Retina (tissue), 1 donor: ENCODE measurements around the gene ATE1.
"Not testable (repeated sequence)": the region's sequence is repeated elsewhere in the genome, so short reads cannot be mapped to it uniquely, and the experiment has no call there.

Experiments used
- DNase-seq: peaks from one replicate; pipeline ENCODE4 v3.0.0-alpha.2; 2016

ATE1 gene

DNA sequence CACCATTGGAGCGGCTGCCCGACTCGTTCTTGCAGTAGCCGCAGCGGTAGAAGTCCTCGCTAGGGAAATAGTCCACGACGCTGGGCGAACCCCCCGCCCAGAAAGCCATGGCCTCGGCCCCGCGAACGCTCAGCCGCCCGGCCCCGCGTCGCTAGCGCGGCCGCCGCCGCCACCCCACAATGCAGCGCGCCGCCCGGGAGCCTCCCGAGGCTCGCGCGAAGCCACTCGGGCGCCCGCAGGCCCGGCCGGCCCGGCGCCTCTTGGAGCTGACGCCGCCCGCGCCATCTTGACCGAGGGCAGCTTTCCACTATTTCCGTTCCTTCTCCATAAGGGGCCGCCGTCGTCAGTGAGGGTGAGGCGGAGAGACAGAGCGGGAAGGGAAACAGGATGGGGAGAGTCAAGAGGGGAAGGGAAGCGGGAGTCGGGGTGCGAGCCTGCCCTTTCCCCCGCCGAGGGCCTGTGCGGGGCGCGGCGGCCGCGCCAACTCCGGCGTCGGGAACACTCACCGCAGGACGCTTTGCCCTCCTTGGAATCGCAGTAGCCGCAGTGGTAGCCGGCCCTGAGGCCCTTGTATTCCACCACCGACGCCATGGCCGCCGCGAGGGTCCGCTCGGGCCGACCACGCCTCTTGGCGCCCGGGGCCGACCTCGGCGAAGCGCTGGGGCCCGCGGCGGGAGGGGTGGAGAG, at the start of gene ATE1:
ATE1 (minus strand) TSS at position 191 of the 687 bp plus-strand sequence; CDS start at position 109, 82 bp downstream.
- DNase-seq: peak; percentile 97

GRCh38 chr10:121976607-121977006, 48.8 kb upstream of the ATE1 start:
- DNase-seq: no peak

GRCh38 chr10:121975295-121976086, 47.7 kb upstream of the ATE1 start:
- no peak for DNase-seq

DNA sequence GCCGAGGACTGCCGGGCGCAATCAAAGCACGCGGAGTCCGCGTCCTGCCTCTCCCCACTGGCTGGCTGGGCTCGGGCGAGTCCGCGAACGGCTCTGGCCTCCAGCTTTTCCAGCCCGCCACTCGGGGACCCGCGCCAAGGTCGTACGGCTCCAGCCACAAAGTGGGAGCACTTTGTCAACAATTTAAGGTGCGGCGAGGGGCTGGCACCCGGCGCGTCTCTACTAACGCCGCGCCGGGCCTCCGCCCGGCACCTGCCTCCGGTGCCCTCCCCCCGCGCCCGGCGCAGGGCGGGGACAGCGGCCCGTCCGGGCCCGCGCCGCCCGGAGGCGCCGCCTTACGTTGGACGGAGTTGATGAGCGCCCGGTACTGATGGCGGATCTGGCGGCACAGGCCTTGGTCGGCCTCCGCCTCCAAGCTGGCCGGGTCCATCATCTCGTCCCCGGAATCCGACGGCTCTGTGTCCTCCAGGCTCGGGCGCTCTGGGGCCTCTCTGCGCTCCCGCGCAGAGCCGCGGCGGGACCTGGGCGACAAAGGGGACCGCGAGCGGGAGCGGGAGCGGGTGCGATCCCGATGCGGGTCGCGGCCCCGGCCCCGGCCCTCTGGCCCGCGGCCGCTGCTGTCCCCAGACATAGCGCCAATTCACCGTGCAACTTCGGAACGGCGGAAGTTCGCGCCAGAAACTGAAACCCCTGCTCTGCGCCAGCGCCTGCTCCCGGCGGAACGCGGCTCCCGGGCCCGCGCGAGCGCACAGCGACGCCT, 46.9 kb upstream of the ATE1 start, which contains the start of gene NSMCE4A:
NSMCE4A (minus strand) TSS at position 683 of the 760 bp plus-strand sequence; CDS start at position 631, 52 bp downstream.
- peak; percentile 92 for DNase-seq

- no peak for DNase-seq
These were observed 46.2 kb upstream of the ATE1 start for GRCh38 chr10:121974019-121974534.

GRCh38 chr10:121969086-121969485, 41.3 kb upstream of the ATE1 start:
- DNase-seq: not testable (repeated sequence)

GRCh38 chr10:121965996-121966395, 38.2 kb upstream of the ATE1 start:
- no peak for DNase-seq

DNA sequence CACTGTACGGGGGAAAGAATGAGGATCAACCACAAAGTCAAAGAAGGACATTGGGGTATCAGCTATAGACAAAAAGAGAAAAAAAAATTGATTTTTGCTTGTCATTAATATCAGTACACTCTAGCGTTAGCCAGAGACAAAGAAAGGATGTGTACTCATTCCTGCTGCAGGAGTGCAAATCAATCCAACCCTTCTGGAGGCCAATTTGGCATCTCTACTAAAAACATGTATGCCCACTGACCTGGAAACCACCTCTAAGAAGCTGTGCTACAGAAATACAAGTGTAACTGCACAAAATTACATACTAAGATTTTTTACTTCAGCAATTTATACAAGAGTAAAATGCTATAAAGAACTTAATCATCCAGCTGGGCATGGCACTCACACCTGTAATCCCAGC, 33.6 kb upstream of the ATE1 start:
- peak; percentile 26 for DNase-seq

GRCh38 chr10:121959671-121960070, 31.8 kb upstream of the ATE1 start:
- no peak for DNase-seq

DNA sequence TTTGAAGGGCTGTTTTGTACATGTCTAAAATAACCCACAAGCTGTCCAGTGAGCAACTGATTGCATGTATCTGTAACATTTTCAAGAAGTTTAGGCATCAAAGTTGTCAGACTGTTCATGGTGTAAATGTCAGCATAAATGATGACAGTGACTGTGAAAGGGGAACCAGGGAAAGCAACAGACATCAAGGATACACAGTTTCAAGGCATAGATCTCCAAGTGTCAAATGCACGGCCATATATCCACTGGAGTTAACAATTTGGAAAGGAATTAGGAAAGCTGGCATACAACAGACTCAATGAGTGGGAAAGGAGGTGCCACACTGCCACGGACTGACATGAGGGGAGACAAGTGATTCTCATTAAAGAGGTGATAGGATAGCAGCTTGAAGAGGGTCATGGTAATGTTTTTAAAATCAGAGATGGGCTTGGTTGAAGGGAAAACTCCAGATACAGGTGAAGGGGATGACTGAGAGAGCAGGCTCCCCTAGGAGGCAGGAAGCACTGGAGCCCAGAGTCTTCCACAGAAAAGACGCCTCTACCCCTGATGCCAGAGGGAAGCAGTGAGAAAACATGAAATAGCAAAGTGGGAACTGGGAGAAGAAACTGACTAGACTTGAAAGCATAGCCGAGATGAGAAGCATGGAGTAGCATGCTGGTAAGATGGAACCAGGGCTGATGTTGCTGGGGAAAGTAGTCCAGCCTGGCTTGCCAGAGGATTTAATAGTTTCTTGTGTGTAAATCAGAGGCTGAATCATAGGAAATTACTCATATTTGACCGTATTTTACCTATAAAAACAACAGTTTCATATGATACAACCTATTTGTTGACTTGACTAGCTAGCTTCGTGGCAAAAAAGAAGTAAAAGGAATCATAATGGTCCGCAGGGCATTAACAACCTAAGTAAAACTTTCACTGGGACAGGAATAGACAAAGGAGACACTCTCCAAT, 28.6 kb upstream of the ATE1 start:
- no peak for DNase-seq

DNA sequence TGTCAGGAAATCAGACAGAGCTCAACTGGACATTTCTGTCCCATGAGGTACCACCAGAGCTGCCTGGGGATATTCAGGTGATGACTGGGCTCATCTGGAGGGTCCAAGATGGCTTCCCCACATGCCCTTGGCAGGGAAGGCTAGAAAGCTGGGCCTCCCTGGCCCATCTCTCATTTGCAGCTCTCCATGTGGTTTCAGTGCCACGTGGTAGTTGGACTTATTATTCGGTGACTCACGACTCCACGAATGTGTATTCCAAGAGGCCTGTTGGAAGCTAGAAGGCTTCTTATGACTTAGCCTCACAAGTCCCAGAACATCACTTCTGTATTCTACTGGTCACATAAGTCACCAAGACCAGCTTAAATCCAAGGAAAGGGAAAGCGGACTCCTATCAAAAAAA, 24.4 kb upstream of the ATE1 start:
- DNase-seq: no peak

GRCh38 chr10:121949451-121949850, 21.6 kb upstream of the ATE1 start:
- DNase-seq: peak; percentile 44

GRCh38 chr10:121949049-121949448, 21.2 kb upstream of the ATE1 start:
- no peak for DNase-seq

DNA sequence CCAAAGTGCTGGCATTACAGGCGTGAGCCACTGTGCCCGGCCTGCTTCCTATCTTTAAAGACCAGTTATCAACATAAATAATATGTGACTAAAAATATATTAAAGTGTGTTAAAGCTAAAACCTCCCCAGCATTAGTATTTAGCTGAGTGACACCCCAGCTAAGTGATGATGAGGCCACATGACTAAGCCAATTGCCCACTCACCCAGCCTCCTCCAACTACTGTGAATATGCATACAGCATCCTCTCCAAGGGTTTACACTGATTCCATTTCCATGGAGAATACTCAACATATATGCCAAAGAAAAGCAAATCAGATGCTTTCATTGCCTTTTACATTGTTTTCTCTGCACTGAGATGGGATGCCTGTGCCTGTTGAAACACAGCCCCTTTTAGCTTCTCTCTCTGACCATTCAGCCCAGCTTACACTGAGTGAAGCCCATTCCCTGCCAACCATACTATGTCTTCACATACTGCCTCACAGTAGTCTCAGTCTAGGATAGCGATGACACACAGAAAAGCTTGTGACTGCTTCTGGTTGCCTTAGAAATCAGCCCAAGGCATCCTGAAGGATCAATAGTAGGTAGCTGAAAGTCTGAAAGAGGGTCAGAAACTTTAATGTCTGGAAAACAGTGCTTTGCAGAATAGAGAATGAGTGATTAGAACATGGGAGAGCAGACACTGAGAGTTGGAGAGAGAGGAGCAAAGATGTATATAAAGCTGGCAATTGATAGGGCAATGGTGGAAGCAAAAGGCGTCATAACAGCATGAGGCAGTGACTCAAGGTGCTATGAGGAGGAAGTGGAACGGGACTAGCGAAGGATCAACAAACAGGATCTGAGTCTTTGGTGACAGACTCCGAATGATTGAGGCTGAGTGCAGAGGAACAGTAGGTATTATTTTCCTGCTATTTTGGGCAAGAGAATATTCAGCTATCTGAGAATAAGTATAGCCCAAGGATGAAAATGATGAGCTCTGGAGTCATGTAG, 19.8 kb upstream of the ATE1 start:
- no peak for DNase-seq

DNA sequence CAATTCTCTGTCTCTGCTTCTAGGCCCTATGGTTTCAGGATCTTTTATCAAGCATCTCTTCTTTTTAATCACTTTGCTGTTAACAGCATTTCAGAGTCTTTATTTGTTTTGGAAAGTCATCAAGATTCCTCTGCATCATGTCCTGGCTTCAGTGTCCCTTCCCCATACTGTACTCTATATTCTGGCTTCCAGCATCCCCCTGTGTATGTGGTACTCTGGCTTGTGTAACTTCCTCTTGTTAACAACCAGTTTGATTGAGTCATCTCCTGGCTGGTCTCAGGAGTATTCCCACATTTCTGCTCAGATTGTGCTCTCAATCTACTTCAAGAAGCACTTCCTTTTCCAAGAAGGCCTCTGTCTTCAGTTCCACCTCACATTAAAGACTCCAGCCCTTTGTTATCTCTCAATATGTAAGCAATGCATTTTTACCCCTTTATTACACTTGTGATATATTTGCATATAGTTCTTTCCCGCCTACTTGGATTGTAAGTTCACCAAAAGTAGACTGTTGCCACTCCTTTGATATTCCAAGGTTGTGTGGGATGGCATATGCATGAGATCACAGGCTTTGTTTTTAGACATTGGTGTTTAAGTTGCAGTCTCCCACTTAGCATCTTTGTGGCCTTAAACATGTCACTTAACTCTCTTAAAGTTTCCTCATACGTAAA, 15.1 kb upstream of the ATE1 start:
- no peak for DNase-seq

GRCh38 chr10:121941532-121941931, 13.7 kb upstream of the ATE1 start:
- no peak for DNase-seq

DNA sequence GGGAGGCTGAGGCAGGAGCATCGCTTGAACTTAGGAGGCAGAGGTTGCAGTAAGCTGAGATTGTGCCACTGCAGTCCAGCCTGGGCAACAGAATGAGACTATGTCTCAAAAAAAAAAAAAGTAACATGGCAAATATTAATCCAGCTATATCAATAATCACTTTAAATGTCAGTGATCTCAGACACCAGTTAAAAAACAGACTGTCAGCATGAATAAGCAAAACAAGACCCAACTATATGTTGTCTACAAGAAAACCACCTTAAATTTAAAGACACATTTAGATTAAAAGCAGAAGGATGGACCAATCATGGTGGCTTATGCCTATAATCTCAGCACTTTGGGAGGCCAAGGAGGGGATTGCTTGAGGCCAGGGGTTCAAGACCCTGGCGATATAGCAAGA, 8.5 kb upstream of the ATE1 start:
- DNase-seq: no peak

- no peak for DNase-seq
These were observed 7.9 kb upstream of the ATE1 start for GRCh38 chr10:121935702-121936101.

GRCh38 chr10:121930268-121931085, 2.6 kb upstream of the ATE1 start:
- not testable (repeated sequence) for DNase-seq
